Activated naive CD4-positive, alpha-beta T cell treated with anti-CD3 and anti-CD28 coated beads for 36 hours (primary cell): ENCODE data around the gene CHL1. TPM values are rescaled to one million over a fixed set of nuclear protein-coding genes. Genes with fewer than 3 reads are reported as not detected.

Experiments
- CTCF ChIA-PET: fragments of 350-600 bp; sonication (Branson Sonifier 250); formaldehyde crosslinking; loops from one replicate; lab custom pipeline; 2021; ENCODE audit warnings: antibody characterized with exemption; lab: Charles Lee
- DNase-seq: peaks from one replicate; pipeline ENCODE4 v3.0.0-alpha.2; 2020
- H3K27ac Mint-ChIP-seq: one replicate; pipeline ENCODE4 v1.8.0; 2021; ENCODE audit warnings: mild to moderate bottlenecking, mixed read lengths
- H3K27me3 Mint-ChIP-seq: one replicate; pipeline ENCODE4 v1.8.0; 2021; ENCODE audit warnings: low read depth, mixed read lengths
- H3K36me3 Mint-ChIP-seq: one replicate; pipeline ENCODE4 v1.8.0; 2021; ENCODE audit warnings: low read depth, mixed read lengths
- H3K4me1 Mint-ChIP-seq: one replicate; pipeline ENCODE4 v1.8.0; 2021; ENCODE audit warnings: low read depth, mixed read lengths
- H3K4me3 Mint-ChIP-seq: one replicate; pipeline ENCODE4 v1.8.0; 2021; ENCODE audit warnings: mild to moderate bottlenecking, moderate library complexity, mixed read lengths
- H3K9me3 Mint-ChIP-seq: one replicate; pipeline ENCODE4 v1.8.0; 2021; ENCODE audit warnings: mixed read lengths
- intact Hi-C: fragments of 100-400 bp; cut with micrococcal nuclease; formaldehyde crosslinking; loops from one replicate; pipeline ENCODE4 v1.15.1; 2023
- total RNA-seq, 2 experiments: library from RNA; stranded (reverse); gene quantifications; one replicate each; pipeline ENCODE4 v1.2.3, GENCODE V29; 2021

The CHL1 gene
- total RNA-seq, 2 experiments from 2014 or later = not detected

- H3K36me3 Mint-ChIP-seq = no peaks in the 10 kb centered on the region
- H3K4me1 Mint-ChIP-seq = no peaks in the 10 kb centered on the region
- DNase-seq = no peak
- H3K9me3 Mint-ChIP-seq = no peaks in the 10 kb centered on the region
- CTCF ChIA-PET = no interaction called here
- intact Hi-C loops = no loop called here
- no peak overlapping the region for H3K4me3 Mint-ChIP-seq
- H3K27ac Mint-ChIP-seq = no peak overlapping the region
- no peaks in the 10 kb centered on the region for H3K27me3 Mint-ChIP-seq
Measured at GRCh38 chr3:447671-448070, 251.1 kb downstream of the CHL1 start.

- CTCF ChIA-PET = no interaction called here
- Mint-ChIP-seq H3K27ac (no peak overlapping the region), H3K27me3 (no peaks in the 10 kb centered on the region), H3K36me3 (no peaks in the 10 kb centered on the region), H3K9me3 (no peaks in the 10 kb centered on the region), H3K4me3 (no peak overlapping the region), H3K4me1 (no peaks in the 10 kb centered on the region)
- DNase-seq = no peak
- intact Hi-C loops = no loop called here
Measured at GRCh38 chr3:449711-450110, 253.1 kb downstream of the CHL1 start.

- Mint-ChIP-seq H3K4me1 (no peaks in the 10 kb centered on the region), H3K27me3 (no peaks in the 10 kb centered on the region), H3K27ac (no peak overlapping the region), H3K36me3 (no peaks in the 10 kb centered on the region), H3K4me3 (no peak overlapping the region), H3K9me3 (no peaks in the 10 kb centered on the region)
- no peak for DNase-seq
- intact Hi-C loops = no loop called here
- CTCF ChIA-PET = no interaction called here
Measured at GRCh38 chr3:452221-452620, 255.7 kb downstream of the CHL1 start.

GRCh38 chr3:453106-453505 lies 256.5 kb downstream of the CHL1 start:
- intact Hi-C loops = no loop called here
- Mint-ChIP-seq H3K36me3 (no peaks in the 10 kb centered on the region), H3K4me3 (no peak overlapping the region), H3K9me3 (no peaks in the 10 kb centered on the region), H3K27me3 (no peaks in the 10 kb centered on the region), H3K4me1 (no peaks in the 10 kb centered on the region), H3K27ac (no peak overlapping the region)
- no peak for DNase-seq
- CTCF ChIA-PET = no interaction called here

GRCh38 chr3:454986-455385 lies 258.4 kb downstream of the CHL1 start:
- Mint-ChIP-seq H3K27ac (no peak overlapping the region), H3K36me3 (no peaks in the 10 kb centered on the region), H3K4me1 (no peaks in the 10 kb centered on the region), H3K27me3 (no peaks in the 10 kb centered on the region), H3K4me3 (no peak overlapping the region), H3K9me3 (peaks cover 1% of the 10 kb centered on the region)
- CTCF ChIA-PET = no interaction called here
- no peak for DNase-seq
- intact Hi-C loops = no loop called here

- intact Hi-C loops = no loop called here
- CTCF ChIA-PET = no interaction called here
- no peaks in the 10 kb centered on the region for H3K4me1 Mint-ChIP-seq
- no peak for DNase-seq
- H3K4me3 Mint-ChIP-seq = no peak overlapping the region
- H3K36me3 Mint-ChIP-seq = no peaks in the 10 kb centered on the region
- H3K9me3 Mint-ChIP-seq = peaks cover 3% of the 10 kb centered on the region
- no peaks in the 10 kb centered on the region for H3K27me3 Mint-ChIP-seq
- H3K27ac Mint-ChIP-seq = no peak overlapping the region
Measured at GRCh38 chr3:458124-458523, 261.6 kb downstream of the CHL1 start.

GRCh38 chr3:458653-459310 lies 262.2 kb downstream of the CHL1 start:
- DNase-seq = no peak
- Mint-ChIP-seq H3K4me1 (no peaks in the 10 kb centered on the region), H3K36me3 (no peaks in the 10 kb centered on the region), H3K9me3 (peaks cover 3% of the 10 kb centered on the region), H3K4me3 (no peak overlapping the region), H3K27me3 (no peaks in the 10 kb centered on the region), H3K27ac (no peak overlapping the region)
- intact Hi-C loops = no loop called here
- CTCF ChIA-PET = interaction anchor here (0.9 kb wide), 1 partner anchor 9 kb away, joined by 7 read pairs; no protein-coding TSS in a partner anchor
